Fibroblast of lung (primary cell): Measurements from ENCODE around the gene VPS13D. TPM values are rescaled to one million over a fixed set of nuclear protein-coding genes. Genes with fewer than 3 reads are reported as not detected.

ENCODE experiments used
- DNase-seq, 2 donors: peaks; one replicate each; pipeline versions ENCODE4 v3.0.0 to v3.0.0-alpha.2; 2010; ENCODE audit warnings: low read depth in 2 of 2
- H2AFZ ChIP-seq: 2 replicates; pipeline ENCODE4 v1.5.1; 2012; ENCODE audit warnings: low read length, control low read depth, inconsistent platforms
- H3K27ac ChIP-seq: 2 replicates; pipeline ENCODE4 v1.5.1; 2011; ENCODE audit warnings: low read length, control low read depth; ENCODE audit not compliant: insufficient read depth
- H3K27me3 ChIP-seq: 2 replicates; pipeline ENCODE4 v1.5.1; 2011; ENCODE audit warnings: mild to moderate bottlenecking, low read length; ENCODE audit not compliant: control insufficient read depth, insufficient read depth
- H3K36me3 ChIP-seq: 2 replicates; pipeline ENCODE4 v1.5.1; 2011; ENCODE audit warnings: low read length; ENCODE audit not compliant: control insufficient read depth, insufficient read depth
- H3K4me1 ChIP-seq: 2 replicates; pipeline ENCODE4 v1.5.1; 2011; ENCODE audit warnings: low read length; ENCODE audit not compliant: control insufficient read depth, insufficient read depth; ENCODE audit errors: extremely low read depth
- H3K4me2 ChIP-seq: 2 replicates; pipeline ENCODE4 v1.5.1; 2011; ENCODE audit warnings: low read length, control low read depth; ENCODE audit not compliant: insufficient read depth; ENCODE audit errors: extremely low read depth
- H3K4me3 ChIP-seq, 4 experiments: fragments of 200-600 bp in 1 of 4; sonication (generic) in 1 of 4; replicated peaks in 1 of 4; 2 replicates each; pipeline ENCODE4 v1.5.1; 2011 to 2016; ENCODE audit warnings: low read length in 4 of 4, low read depth in 3 of 4, mild to moderate bottlenecking in 3 of 4, control low read depth in 2 of 4, inconsistent platforms in 1 of 4, mixed read lengths in 1 of 4; ENCODE audit not compliant: insufficient read depth in 1 of 4; ENCODE audit errors: control extremely low read depth in 1 of 4
- H3K79me2 ChIP-seq: 2 replicates; pipeline ENCODE4 v1.5.1; 2012; ENCODE audit warnings: mild to moderate bottlenecking, low read length, inconsistent platforms; ENCODE audit not compliant: control insufficient read depth, insufficient read depth
- H3K9ac ChIP-seq: 2 replicates; pipeline ENCODE4 v1.5.1; 2011; ENCODE audit warnings: mild to moderate bottlenecking, low read length, control low read depth; ENCODE audit not compliant: insufficient read depth
- H3K9me3 ChIP-seq: 2 replicates; pipeline ENCODE4 v1.5.1; 2012; ENCODE audit warnings: low read depth, low read length; ENCODE audit not compliant: control insufficient read depth, insufficient read depth
- H4K20me1 ChIP-seq: 2 replicates; pipeline ENCODE4 v1.5.1; 2011; ENCODE audit warnings: low read length; ENCODE audit not compliant: control insufficient read depth, insufficient read depth; ENCODE audit errors: extremely low read depth
- EZH2 ChIP-seq: IDR thresholded peaks from 2 replicates; pipeline ENCODE4 v1.5.1; 2012; ENCODE audit warnings: low read length, control low read depth, mild to moderate bottlenecking; ENCODE audit errors: missing control alignments
- polyA plus RNA-seq, 2 donors: library from polyadenylated mRNA; depleted of rRNA in 1 of 2; stranded (reverse) in 1 of 2; unstranded in 1 of 2; fragments of >200 nt; gene quantifications; 2 replicates each; pipeline ENCODE4 v1.2.1, GENCODE V29; 2011 to 2012; ENCODE audit warnings: missing spikeins in 1 of 2
- total RNA-seq: library from RNA; depleted of rRNA; stranded (reverse); fragments of >200 nt; gene quantifications from 2 replicates; pipeline ENCODE4 v1.2.1, GENCODE V29; 2014
- TF ChIP-seq, protein P1 (sequence below), 2 donors: IDR thresholded peaks in 1 of 2; conservative IDR thresholded peaks in 1 of 2; 1 replicate in 1 of 2; 2 replicates in 1 of 2; pipeline ENCODE4 v1.5.1; 2011 to 2012; ENCODE audit warnings: low read length in 2 of 2, control low read depth in 1 of 2, inconsistent platforms in 1 of 2, low read depth in 1 of 2, mild to moderate bottlenecking in 1 of 2

VPS13D gene
- total and polyA plus RNA-seq, 2 donors (not counting 1 experiment from before 2014, with no cell fraction given), result 14.6 to 40.0 TPM

DNA sequence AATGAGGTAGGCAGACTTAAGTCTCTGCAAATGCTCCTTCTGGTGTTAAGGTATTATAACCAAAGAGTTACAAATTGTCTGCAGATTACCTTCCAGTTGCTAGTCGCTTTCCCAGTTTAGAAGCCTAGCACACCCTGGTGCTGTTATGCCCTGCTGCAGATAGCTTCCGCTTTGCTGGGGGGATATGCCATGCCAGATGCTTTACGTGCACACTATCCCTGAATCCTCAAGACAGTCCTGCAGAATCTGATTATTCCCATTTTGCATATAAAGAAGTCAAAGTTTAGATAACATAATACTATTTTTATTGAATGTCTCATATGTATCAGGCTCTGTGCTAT is 221.7 kb downstream of the VPS13D start:
- no peaks in the 10 kb centered on the region for H4K20me1 ChIP-seq
- no peak overlapping the region for H3K27ac ChIP-seq
- no peak overlapping the region for H3K9ac ChIP-seq
- no peaks in the 10 kb centered on the region for H3K27me3 ChIP-seq
- peaks cover 12% of the 10 kb centered on the region for H3K4me1 ChIP-seq
- no peak overlapping the region for H2AFZ ChIP-seq
- H3K4me2 ChIP-seq, result no peak overlapping the region
- TF ChIP-seq, protein P1, sequence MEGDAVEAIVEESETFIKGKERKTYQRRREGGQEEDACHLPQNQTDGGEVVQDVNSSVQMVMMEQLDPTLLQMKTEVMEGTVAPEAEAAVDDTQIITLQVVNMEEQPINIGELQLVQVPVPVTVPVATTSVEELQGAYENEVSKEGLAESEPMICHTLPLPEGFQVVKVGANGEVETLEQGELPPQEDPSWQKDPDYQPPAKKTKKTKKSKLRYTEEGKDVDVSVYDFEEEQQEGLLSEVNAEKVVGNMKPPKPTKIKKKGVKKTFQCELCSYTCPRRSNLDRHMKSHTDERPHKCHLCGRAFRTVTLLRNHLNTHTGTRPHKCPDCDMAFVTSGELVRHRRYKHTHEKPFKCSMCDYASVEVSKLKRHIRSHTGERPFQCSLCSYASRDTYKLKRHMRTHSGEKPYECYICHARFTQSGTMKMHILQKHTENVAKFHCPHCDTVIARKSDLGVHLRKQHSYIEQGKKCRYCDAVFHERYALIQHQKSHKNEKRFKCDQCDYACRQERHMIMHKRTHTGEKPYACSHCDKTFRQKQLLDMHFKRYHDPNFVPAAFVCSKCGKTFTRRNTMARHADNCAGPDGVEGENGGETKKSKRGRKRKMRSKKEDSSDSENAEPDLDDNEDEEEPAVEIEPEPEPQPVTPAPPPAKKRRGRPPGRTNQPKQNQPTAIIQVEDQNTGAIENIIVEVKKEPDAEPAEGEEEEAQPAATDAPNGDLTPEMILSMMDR (conservative IDR thresholded peaks at IDR 0.05 in 1 of 2, IDR thresholded peaks at IDR 0.05 in 1 of 2; ENCODE audit: low read depth in 1 of 2, low read length in 2 of 2), result no peak
- no peak for TF ChIP-seq EZH2
- no peaks in the 10 kb centered on the region for H3K79me2 ChIP-seq
- H3K9me3 ChIP-seq, result no peaks in the 10 kb centered on the region
- no peak overlapping the region for H3K4me3 ChIP-seq
- no peak for DNase-seq
- no peaks in the 10 kb centered on the region for H3K36me3 ChIP-seq

DNA sequence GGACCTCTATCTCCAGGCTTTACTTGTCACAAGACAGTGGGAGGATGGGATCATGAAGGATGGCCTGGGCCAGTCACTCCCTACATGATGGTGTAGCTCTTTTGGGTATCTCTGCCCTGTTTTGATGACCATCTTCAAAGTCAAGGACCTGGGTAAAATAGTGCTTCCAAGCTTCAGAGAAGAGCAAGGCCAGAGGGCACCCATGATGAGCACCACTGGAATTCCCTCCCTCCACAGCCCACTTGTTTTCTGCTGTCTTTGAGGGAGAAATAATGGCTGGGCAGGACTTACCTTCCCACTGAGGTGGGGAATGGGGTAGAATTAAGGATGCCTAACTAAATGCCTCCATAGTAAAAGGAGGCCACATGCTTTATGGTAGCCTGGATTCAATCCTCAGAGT is 222.4 kb downstream of the VPS13D start:
- Histone ChIP-seq H3K4me1 (peaks cover 15% of the 10 kb centered on the region), H3K27ac (no peak overlapping the region), H3K27me3 (no peaks in the 10 kb centered on the region), H4K20me1 (no peaks in the 10 kb centered on the region), H3K9ac (no peak overlapping the region), H3K9me3 (no peaks in the 10 kb centered on the region), H2AFZ (no peak overlapping the region), H3K79me2 (no peaks in the 10 kb centered on the region), H3K36me3 (no peaks in the 10 kb centered on the region), H3K4me2 (no peak overlapping the region), H3K4me3 (no peak overlapping the region)
- no peak for TF ChIP-seq EZH2
- TF ChIP-seq, protein P1 (conservative IDR thresholded peaks at IDR 0.05 in 1 of 2, IDR thresholded peaks at IDR 0.05 in 1 of 2; ENCODE audit: low read depth in 1 of 2, low read length in 2 of 2), result no peak
- no peak for DNase-seq

DNA sequence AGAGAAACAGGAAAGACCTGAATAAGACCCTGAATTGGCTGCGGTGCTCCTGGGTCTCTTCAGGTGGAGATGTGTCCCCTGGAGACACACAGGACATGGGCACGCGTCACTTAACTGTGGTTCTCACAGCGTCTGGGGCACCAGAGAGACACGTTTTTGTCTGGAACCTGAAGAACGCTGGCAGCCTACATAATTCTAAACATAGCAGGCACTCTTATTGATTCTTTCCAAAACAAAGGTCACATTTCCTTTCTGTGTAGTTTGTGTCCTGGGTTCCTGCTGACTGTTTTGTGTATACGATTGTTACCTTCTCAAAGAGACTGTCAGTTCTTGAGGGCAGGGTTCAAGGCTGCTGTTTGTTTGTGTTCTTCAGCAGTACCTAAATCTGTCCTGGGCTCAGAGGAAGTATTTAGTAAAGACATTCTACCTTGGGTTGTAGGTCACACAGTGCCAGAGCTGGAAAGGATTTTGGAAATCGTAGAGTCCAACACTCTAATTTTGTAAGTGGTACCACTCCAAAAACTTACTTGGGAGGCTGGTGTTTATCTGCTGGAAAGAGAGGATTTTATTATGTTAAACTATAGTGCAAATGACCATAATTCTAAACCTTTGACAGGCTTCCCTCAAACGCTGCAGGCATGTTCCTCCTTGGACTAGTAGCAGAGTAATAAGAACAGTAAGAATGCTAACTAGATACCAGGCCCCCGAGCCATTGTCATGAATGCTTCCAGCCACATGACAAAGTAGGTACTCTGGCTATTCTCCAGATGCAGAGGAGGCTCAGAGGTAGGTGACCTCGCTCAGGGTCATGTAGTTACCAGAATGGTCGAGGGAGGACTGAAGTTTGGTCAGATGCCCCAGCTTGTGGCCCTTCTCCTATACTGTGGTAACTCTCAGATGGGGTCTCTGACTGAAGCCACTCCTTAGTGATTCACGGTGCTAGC is 223.8 kb downstream of the VPS13D start:
- DNase-seq, result no peak
- no peak overlapping the region for H3K9ac ChIP-seq

More for the DNA sequence above, 223.8 kb downstream of the VPS13D start:
- Histone ChIP-seq H3K4me3 (no peak overlapping the region), H3K27me3 (no peaks in the 10 kb centered on the region), H3K27ac (no peak overlapping the region), H3K4me1 (peaks cover 16% of the 10 kb centered on the region), H3K9me3 (no peaks in the 10 kb centered on the region), H4K20me1 (no peaks in the 10 kb centered on the region), H3K36me3 (no peaks in the 10 kb centered on the region), H3K79me2 (no peaks in the 10 kb centered on the region), H3K4me2 (no peak overlapping the region), H2AFZ (no peak overlapping the region)
- no peak for TF ChIP-seq EZH2
- TF ChIP-seq, protein P1 (conservative IDR thresholded peaks at IDR 0.05 in 1 of 2, IDR thresholded peaks at IDR 0.05 in 1 of 2; ENCODE audit: low read depth in 1 of 2, low read length in 2 of 2), result no peak
